ENCODE measurements around the gene GPR52. TPM values are rescaled to one million over a fixed set of nuclear protein-coding genes. Genes with fewer than 3 reads are reported as not detected.

GPR52 gene
- total RNA-seq, 3 donors from 2014 or later = 1.6 to 4.7 (median 2.9) TPM

- ATAC-seq (no peak), DNase-seq (no peak)
- no peaks in the 10 kb centered on the region for H3K4me1 ChIP-seq (ENCODE audit: low read depth)
- TF ChIP-seq, protein P1, sequence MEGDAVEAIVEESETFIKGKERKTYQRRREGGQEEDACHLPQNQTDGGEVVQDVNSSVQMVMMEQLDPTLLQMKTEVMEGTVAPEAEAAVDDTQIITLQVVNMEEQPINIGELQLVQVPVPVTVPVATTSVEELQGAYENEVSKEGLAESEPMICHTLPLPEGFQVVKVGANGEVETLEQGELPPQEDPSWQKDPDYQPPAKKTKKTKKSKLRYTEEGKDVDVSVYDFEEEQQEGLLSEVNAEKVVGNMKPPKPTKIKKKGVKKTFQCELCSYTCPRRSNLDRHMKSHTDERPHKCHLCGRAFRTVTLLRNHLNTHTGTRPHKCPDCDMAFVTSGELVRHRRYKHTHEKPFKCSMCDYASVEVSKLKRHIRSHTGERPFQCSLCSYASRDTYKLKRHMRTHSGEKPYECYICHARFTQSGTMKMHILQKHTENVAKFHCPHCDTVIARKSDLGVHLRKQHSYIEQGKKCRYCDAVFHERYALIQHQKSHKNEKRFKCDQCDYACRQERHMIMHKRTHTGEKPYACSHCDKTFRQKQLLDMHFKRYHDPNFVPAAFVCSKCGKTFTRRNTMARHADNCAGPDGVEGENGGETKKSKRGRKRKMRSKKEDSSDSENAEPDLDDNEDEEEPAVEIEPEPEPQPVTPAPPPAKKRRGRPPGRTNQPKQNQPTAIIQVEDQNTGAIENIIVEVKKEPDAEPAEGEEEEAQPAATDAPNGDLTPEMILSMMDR (IDR thresholded peaks at IDR 0.05) = no peak
- H3K36me3 ChIP-seq (ENCODE audit: low read depth) = no peaks in the 10 kb centered on the region
- no peaks in the 10 kb centered on the region for H3K9me3 ChIP-seq
- intact Hi-C loops (cut with DNase I, micrococcal nuclease) = no loop called here
- H3K4me3 ChIP-seq = no peak overlapping the region
Observed at GRCh38 chr1:174417921-174418320, 29.8 kb upstream of the GPR52 start.

DNA sequence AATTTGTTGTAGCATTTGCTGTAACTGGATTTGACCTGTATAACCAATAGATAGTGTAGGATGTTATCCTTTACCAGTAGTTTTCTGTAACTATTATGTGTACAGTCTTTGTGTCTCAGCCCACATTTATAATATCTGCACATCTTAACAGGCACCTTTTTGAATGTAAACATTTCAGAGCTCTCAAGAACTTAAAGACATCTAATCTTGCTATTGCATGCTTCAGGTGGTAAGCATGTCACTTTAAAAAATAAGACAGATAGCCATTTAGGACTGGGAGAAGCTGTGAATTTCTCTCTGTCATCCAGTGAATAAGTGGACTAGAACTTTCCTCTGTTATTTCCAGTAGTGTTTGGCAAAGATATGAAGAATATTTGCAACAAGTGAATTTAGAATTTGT, 22.6 kb upstream of the GPR52 start:
- TF ChIP-seq, protein P1 (IDR thresholded peaks at IDR 0.05) = no peak
- Histone ChIP-seq H3K4me1 (ENCODE audit: low read depth) (no peaks in the 10 kb centered on the region), H3K4me3 (no peak overlapping the region), H3K36me3 (ENCODE audit: low read depth) (no peaks in the 10 kb centered on the region), H3K9me3 (no peaks in the 10 kb centered on the region)
- DNase-seq (no peak), ATAC-seq (no peak)
- intact Hi-C loops (cut with DNase I, micrococcal nuclease) = no loop called here

DNA sequence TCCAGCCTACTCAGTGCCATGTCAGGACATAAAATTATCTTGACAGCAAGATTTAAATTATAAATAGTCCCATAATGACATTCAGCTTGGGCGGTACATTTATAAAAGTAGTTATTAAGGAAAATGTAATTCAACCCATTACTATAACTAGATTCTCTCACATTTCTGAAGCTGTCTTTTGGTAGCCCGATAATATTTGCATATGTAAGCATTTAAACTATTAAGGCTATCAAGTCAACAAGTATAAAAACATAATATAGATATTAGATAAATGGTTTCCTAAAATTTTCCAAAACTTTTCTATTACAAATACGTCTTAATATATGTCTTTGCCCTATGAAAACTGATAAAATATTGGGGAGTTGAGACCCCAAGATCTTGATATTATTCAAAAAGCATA, 21.6 kb upstream of the GPR52 start:
- Histone ChIP-seq H3K4me1 (ENCODE audit: low read depth) (no peaks in the 10 kb centered on the region), H3K36me3 (ENCODE audit: low read depth) (no peaks in the 10 kb centered on the region), H3K4me3 (no peak overlapping the region), H3K9me3 (no peaks in the 10 kb centered on the region)
- intact Hi-C loops (cut with DNase I, micrococcal nuclease) = no loop called here
- no peak for DNase-seq
- no peak for ATAC-seq
- TF ChIP-seq, protein P1 (IDR thresholded peaks at IDR 0.05) = no peak

GRCh38 chr1:174428033-174428432, 19.7 kb upstream of the GPR52 start:
- ATAC-seq (no peak), DNase-seq (no peak)
- intact Hi-C loops (cut with DNase I, micrococcal nuclease) = no loop called here
- Histone ChIP-seq H3K9me3 (no peaks in the 10 kb centered on the region), H3K36me3 (ENCODE audit: low read depth) (no peaks in the 10 kb centered on the region), H3K4me3 (no peak overlapping the region), H3K4me1 (ENCODE audit: low read depth) (no peaks in the 10 kb centered on the region)
- TF ChIP-seq, protein P1 (IDR thresholded peaks at IDR 0.05) = no peak

DNA sequence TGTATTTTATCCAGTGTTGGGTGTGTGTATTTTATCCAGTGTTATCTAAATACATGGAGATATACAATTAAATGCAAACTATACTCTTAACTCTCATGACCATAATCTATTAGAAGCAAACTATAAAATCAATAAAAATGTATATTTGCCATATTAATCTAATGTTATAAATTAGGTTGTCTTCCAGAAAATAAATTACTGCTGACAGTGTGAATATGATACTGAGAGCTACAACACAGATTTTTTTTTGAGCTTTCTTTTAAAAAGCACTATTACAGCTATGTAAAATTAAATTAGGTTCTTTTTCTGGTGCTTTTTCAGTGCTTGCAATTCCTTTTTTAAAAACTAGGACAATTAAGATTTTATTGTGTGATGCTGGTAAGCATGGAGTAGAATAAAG, 19.0 kb upstream of the GPR52 start:
- ATAC-seq (no peak), DNase-seq (no peak)
- Histone ChIP-seq H3K9me3 (no peaks in the 10 kb centered on the region), H3K4me3 (no peak overlapping the region), H3K4me1 (ENCODE audit: low read depth) (no peaks in the 10 kb centered on the region), H3K36me3 (ENCODE audit: low read depth) (no peaks in the 10 kb centered on the region)
- intact Hi-C loops (cut with DNase I, micrococcal nuclease) = no loop called here
- TF ChIP-seq, protein P1 (IDR thresholded peaks at IDR 0.05) = no peak

DNA sequence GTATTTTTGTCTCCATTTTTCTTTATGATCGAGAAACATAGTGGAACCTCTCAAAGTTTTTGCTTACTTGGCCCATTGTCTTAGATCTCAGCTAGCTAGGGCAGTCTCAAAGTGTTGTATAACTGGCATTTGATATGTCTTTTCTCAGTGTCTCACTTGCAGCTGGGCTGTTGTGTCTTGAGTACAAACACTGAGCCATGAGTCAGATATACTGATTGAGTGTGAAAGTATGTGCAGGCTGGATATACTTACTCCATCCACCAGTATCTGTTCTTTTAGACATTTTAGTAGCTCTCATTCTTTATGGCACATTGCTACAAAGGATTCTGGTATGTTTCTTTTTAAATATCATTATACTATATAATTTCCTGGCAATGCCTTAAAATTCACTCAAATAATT, 14.3 kb upstream of the GPR52 start:
- intact Hi-C loops (cut with DNase I, micrococcal nuclease) = no loop called here
- H3K9me3 ChIP-seq = no peaks in the 10 kb centered on the region
- ATAC-seq = no peak
- no peaks in the 10 kb centered on the region for H3K4me1 ChIP-seq (ENCODE audit: low read depth)
- H3K36me3 ChIP-seq (ENCODE audit: low read depth) = no peaks in the 10 kb centered on the region
- no peak overlapping the region for H3K4me3 ChIP-seq
- TF ChIP-seq, protein P1 (IDR thresholded peaks at IDR 0.05) = no peak
- DNase-seq = no peak

Measured in mucosa of descending colon (tissue), 3 donors.